Memory B cell (primary cell): ENCODE results near the gene ARFIP1.
"Not testable (repeated sequence)": the region's sequence is repeated elsewhere in the genome, so short reads cannot be mapped to it uniquely, and the experiment has no call there.

Experiments
- ATAC-seq: fragments of 150-1000 bp; cut with Tn5 transposase; 2 replicates; pipeline ENCODE4 v1.10.0; 2021; ENCODE audit warnings: low read depth, mild to moderate bottlenecking, moderate library complexity
- DNase-seq, 2 donors: peaks; one replicate each; pipeline ENCODE4 v3.0.0; 2022; ENCODE audit warnings: low spot score in 2 of 2
- H3K27ac Mint-ChIP-seq: one replicate; pipeline ENCODE4 v1.8.0; 2022; ENCODE audit warnings: mild to moderate bottlenecking, moderate library complexity, mixed read lengths
- H3K27me3 Mint-ChIP-seq: one replicate; pipeline ENCODE4 v1.8.0; 2022; ENCODE audit warnings: mixed read lengths
- H3K36me3 Mint-ChIP-seq: one replicate; pipeline ENCODE4 v1.8.0; 2022; ENCODE audit warnings: mild to moderate bottlenecking, mixed read lengths
- H3K4me1 Mint-ChIP-seq: one replicate; pipeline ENCODE4 v1.8.0; 2022; ENCODE audit warnings: mixed read lengths
- H3K4me3 Mint-ChIP-seq: one replicate; pipeline ENCODE4 v1.8.0; 2022; ENCODE audit warnings: mild to moderate bottlenecking, moderate library complexity, mixed read lengths
- H3K9me3 Mint-ChIP-seq: one replicate; pipeline ENCODE4 v1.8.0; 2022; ENCODE audit warnings: mixed read lengths

ARFIP1 gene

GRCh38 chr4:152875261-152875660, 95.5 kb downstream of the ARFIP1 start:
- peaks cover 45% of the 10 kb centered on the region for H3K36me3 Mint-ChIP-seq
- no peaks in the 10 kb centered on the region for H3K27me3 Mint-ChIP-seq
- H3K4me1 Mint-ChIP-seq, result peaks cover under 1% of the 10 kb centered on the region
- peaks cover 8% of the 10 kb centered on the region for H3K9me3 Mint-ChIP-seq
- H3K27ac Mint-ChIP-seq, result no peak overlapping the region
- DNase-seq (no peak), ATAC-seq (no peak)
- H3K4me3 Mint-ChIP-seq, result no peak overlapping the region

GRCh38 chr4:152877868-152878267, 98.1 kb downstream of the ARFIP1 start:
- Mint-ChIP-seq H3K4me1 (peaks cover 3% of the 10 kb centered on the region), H3K27ac (no peak overlapping the region), H3K4me3 (no peak overlapping the region), H3K27me3 (no peaks in the 10 kb centered on the region), H3K9me3 (peaks cover 8% of the 10 kb centered on the region), H3K36me3 (peaks cover 47% of the 10 kb centered on the region)
- no peak for ATAC-seq
- no peak for DNase-seq

- ATAC-seq (no peak), DNase-seq (no peak)
- Mint-ChIP-seq H3K4me3 (no peak overlapping the region), H3K27me3 (no peaks in the 10 kb centered on the region), H3K9me3 (peaks cover 7% of the 10 kb centered on the region), H3K36me3 (peaks cover 37% of the 10 kb centered on the region), H3K27ac (no peak overlapping the region), H3K4me1 (peaks cover 3% of the 10 kb centered on the region)
Observed at GRCh38 chr4:152880263-152880662, 100.5 kb downstream of the ARFIP1 start.

- DNase-seq, result no peak
- H3K9me3 Mint-ChIP-seq, result no peaks in the 10 kb centered on the region
- H3K4me3 Mint-ChIP-seq, result no peak overlapping the region
- no peaks in the 10 kb centered on the region for H3K27me3 Mint-ChIP-seq
- H3K4me1 Mint-ChIP-seq, result peaks cover 3% of the 10 kb centered on the region
- no peak overlapping the region for H3K27ac Mint-ChIP-seq
- ATAC-seq, result no peak
- peaks cover 27% of the 10 kb centered on the region for H3K36me3 Mint-ChIP-seq
Observed at GRCh38 chr4:152881974-152882373, 102.2 kb downstream of the ARFIP1 start.

- DNase-seq (no peak), ATAC-seq (no peak)
- Mint-ChIP-seq H3K9me3 (no peaks in the 10 kb centered on the region), H3K27ac (no peak overlapping the region), H3K4me1 (peaks cover 5% of the 10 kb centered on the region), H3K4me3 (no peak overlapping the region), H3K27me3 (no peaks in the 10 kb centered on the region), H3K36me3 (peaks cover 23% of the 10 kb centered on the region)
Observed at GRCh38 chr4:152885185-152885584, 105.4 kb downstream of the ARFIP1 start.

- Mint-ChIP-seq H3K27me3 (no peaks in the 10 kb centered on the region), H3K4me3 (no peak overlapping the region), H3K27ac (peak overlapping the region; percentile 12), H3K4me1 (peaks cover 3% of the 10 kb centered on the region), H3K9me3 (no peaks in the 10 kb centered on the region), H3K36me3 (peaks cover 24% of the 10 kb centered on the region)
- DNase-seq, result no peak
- no peak for ATAC-seq
Observed at GRCh38 chr4:152886201-152886600, 106.4 kb downstream of the ARFIP1 start.

- peaks cover 34% of the 10 kb centered on the region for H3K36me3 Mint-ChIP-seq
- no peak overlapping the region for H3K27ac Mint-ChIP-seq
- no peaks in the 10 kb centered on the region for H3K9me3 Mint-ChIP-seq
- no peaks in the 10 kb centered on the region for H3K27me3 Mint-ChIP-seq
- ATAC-seq (no peak), DNase-seq (no peak)
- H3K4me1 Mint-ChIP-seq, result peaks cover 3% of the 10 kb centered on the region
- no peak overlapping the region for H3K4me3 Mint-ChIP-seq
Observed at GRCh38 chr4:152887981-152888380, 108.2 kb downstream of the ARFIP1 start.

- Mint-ChIP-seq H3K4me3 (no peak overlapping the region), H3K27ac (no peak overlapping the region), H3K36me3 (peaks cover 30% of the 10 kb centered on the region), H3K27me3 (no peaks in the 10 kb centered on the region), H3K4me1 (no peaks in the 10 kb centered on the region), H3K9me3 (no peaks in the 10 kb centered on the region)
- no peak for DNase-seq
- no peak for ATAC-seq
Observed at GRCh38 chr4:152892974-152893373, 113.2 kb downstream of the ARFIP1 start.

GRCh38 chr4:152894673-152895072, 114.9 kb downstream of the ARFIP1 start:
- H3K4me3 Mint-ChIP-seq, result no peak overlapping the region
- DNase-seq (no peak), ATAC-seq (no peak)
- no peak overlapping the region for H3K27ac Mint-ChIP-seq
- H3K4me1 Mint-ChIP-seq, result no peaks in the 10 kb centered on the region
- peaks cover 36% of the 10 kb centered on the region for H3K36me3 Mint-ChIP-seq
- H3K9me3 Mint-ChIP-seq, result no peaks in the 10 kb centered on the region
- H3K27me3 Mint-ChIP-seq, result no peaks in the 10 kb centered on the region

GRCh38 chr4:152896811-152897210, 117.1 kb downstream of the ARFIP1 start:
- Mint-ChIP-seq H3K4me3 (no peak overlapping the region), H3K27ac (no peak overlapping the region), H3K36me3 (peaks cover 33% of the 10 kb centered on the region), H3K4me1 (no peaks in the 10 kb centered on the region), H3K9me3 (no peaks in the 10 kb centered on the region), H3K27me3 (no peaks in the 10 kb centered on the region)
- ATAC-seq (no peak), DNase-seq (no peak)

- DNase-seq, H3K4me3 Mint-ChIP-seq, H3K27ac Mint-ChIP-seq, H3K4me1 Mint-ChIP-seq, H3K9me3 Mint-ChIP-seq, H3K27me3 Mint-ChIP-seq, ATAC-seq: not testable (repeated sequence)
- peaks cover 22% of the 10 kb centered on the region for H3K36me3 Mint-ChIP-seq
Observed at GRCh38 chr4:152898133-152898532, 118.4 kb downstream of the ARFIP1 start.

GRCh38 chr4:152898606-152899005, 118.9 kb downstream of the ARFIP1 start:
- H3K9me3 Mint-ChIP-seq, result no peaks in the 10 kb centered on the region
- H3K36me3 Mint-ChIP-seq, result peaks cover 22% of the 10 kb centered on the region
- no peak overlapping the region for H3K4me3 Mint-ChIP-seq
- no peaks in the 10 kb centered on the region for H3K4me1 Mint-ChIP-seq
- H3K27ac Mint-ChIP-seq, result no peak overlapping the region
- no peak for ATAC-seq
- no peaks in the 10 kb centered on the region for H3K27me3 Mint-ChIP-seq
- DNase-seq, result no peak

GRCh38 chr4:152900395-152900794, 120.6 kb downstream of the ARFIP1 start:
- Mint-ChIP-seq H3K4me1 (no peaks in the 10 kb centered on the region), H3K4me3 (no peak overlapping the region), H3K27me3 (no peaks in the 10 kb centered on the region), H3K27ac (no peak overlapping the region), H3K36me3 (peaks cover 21% of the 10 kb centered on the region), H3K9me3 (peaks cover 3% of the 10 kb centered on the region)
- ATAC-seq (no peak), DNase-seq (no peak)

GRCh38 chr4:152901205-152901604, 121.5 kb downstream of the ARFIP1 start:
- DNase-seq (no peak), ATAC-seq (no peak)
- no peaks in the 10 kb centered on the region for H3K27me3 Mint-ChIP-seq
- peaks cover 3% of the 10 kb centered on the region for H3K9me3 Mint-ChIP-seq
- H3K4me3 Mint-ChIP-seq, result no peak overlapping the region
- H3K36me3 Mint-ChIP-seq, result peaks cover 20% of the 10 kb centered on the region
- peaks cover under 1% of the 10 kb centered on the region for H3K4me1 Mint-ChIP-seq
- H3K27ac Mint-ChIP-seq, result no peak overlapping the region

GRCh38 chr4:152903658-152904057, 123.9 kb downstream of the ARFIP1 start:
- Mint-ChIP-seq H3K27me3 (no peaks in the 10 kb centered on the region), H3K27ac (no peak overlapping the region), H3K4me3 (no peak overlapping the region), H3K36me3 (peaks cover 25% of the 10 kb centered on the region), H3K9me3 (peaks cover 3% of the 10 kb centered on the region), H3K4me1 (peaks cover 5% of the 10 kb centered on the region)
- no peak for DNase-seq
- no peak for ATAC-seq
